Activated T-helper 1 cell treated with Interleukin-2 at 50 U/mL for 16 hours (primary cell): ENCODE results near the gene TAF10.

Source experiments
- DNase-seq: peaks from one replicate; pipeline ENCODE4 v3.0.0-alpha.2; 2020; ENCODE audit warnings: low read depth

Gene TAF10

DNA sequence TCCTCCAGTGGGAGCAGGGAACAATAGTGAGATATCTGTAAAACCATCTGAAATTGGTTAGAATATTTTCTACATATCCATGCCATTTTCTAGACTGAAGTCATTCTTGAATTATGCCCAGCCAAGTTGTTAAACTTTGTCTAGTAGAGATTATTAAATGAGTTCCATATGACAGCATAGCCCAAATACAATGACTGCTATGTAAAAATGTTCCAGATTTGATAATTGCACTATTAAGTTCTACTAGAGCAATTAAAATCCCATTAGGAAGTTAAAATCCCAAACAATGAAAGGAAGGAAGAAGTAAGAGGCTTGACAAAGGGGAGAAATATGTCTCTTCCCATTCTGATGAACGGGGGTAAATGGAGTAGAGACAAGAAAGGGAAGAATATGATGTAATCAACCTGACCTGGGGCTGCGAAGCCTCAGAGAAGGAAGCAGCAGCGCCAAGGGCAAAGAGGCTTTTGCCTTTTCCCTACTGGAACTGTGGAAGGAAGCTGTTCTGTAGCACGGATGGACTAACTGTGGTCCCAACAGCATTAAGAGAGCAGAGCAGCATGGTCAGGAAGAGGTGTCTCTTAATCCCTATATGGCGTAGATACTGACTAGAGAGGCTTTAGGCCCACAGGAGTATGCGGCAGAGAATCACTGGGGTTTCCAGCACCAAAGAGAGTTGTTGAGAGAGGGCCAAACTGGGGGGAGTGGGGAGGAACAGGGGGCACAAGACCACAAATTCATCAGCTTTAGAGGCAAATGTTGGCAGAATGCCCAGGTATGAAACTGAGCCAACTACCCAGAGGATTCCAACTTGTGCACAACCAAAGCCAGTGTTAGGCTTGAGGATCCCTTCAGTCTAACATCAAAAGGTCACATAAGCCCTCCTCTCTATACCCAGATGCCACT is 35.3 kb downstream of the TAF10 start:
- DNase-seq, result no peak

DNA sequence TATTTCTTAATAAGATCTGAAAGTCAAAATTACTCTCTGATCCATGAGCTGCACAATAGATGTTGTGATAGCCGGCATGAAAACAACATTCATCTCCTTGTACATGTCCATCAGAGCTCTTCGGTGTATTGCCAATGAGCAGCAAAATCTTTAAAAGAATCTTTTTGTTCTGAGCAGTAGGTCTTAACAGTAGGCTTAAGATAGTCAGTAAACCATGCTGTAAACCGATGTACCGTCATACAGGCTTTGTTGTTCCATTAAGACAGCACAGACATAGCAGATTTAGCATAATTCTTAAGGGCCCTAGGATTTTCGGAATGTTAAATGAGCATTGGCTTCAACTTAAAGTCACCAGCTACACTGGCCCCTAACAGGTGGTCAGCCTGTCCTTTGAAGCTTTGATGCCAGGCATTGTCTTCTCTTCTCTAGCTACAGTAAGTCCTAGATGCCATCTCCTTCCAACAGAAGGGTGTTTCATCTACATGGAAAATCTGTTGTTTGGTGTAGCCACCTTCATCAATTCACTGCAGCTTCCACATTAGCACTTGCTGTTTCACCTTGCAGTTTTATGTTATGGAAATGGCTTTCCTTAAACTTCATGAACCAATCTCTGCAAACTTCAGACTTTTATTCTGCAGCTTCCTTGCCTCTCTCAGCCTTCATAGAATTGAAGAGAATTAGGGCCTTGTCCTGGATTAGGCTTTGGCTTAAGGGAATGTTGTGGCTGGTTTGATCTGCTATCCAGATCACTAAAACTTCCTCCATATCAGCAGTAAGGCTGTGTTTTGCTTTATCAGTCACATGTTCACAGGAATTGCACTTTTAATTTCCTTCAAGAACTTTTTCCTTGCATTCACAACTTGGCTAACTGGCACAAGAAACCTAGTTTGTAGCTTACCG is 37.0 kb downstream of the TAF10 start:
- no peak for DNase-seq

DNA sequence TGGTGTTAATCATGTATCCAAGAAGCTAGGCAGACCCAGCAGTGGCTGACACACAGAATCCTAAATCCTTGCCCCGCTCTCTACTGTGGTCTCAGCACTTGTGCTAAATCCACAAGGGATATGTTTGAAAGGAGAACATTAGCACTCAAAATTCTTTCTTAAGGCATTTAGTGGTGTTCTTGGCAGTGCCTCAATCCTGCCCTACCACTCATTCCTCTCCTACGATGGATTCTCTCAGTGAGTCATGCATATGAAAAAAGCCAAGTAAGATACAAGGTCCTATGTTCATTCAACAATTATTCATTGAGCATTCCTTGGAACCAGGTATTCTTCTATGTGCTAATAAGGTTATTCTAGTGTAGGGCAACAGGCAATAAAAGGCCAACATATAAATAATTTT is 39.8 kb downstream of the TAF10 start:
- DNase-seq, result no peak

DNA sequence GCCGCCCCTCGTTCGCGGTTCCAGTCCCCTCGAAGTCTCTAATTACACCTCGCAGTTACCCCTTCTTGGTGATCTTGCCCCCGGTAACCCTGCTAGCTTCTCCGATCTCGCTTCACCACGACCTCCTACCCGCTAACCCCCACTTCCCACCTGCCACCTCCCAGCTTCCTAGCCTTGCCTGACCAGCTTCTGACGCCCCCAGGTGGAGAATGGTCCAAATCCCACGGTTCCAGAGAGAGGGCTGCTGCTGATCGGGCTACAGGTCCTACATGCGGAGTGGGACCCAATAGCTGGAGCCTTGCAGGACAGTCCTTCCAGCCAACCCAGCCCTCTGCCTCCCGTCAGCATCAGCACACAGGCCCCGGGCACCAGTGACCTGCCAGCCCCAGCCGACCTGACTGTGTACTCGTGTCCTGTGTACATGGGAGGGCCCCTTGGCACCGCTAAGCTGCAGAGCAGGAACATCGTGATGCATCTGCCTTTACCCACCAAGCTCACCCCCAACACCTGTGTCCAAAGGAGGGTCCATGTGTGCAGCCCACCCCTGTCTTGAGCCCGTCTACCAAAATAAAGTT is 40.5 kb downstream of the TAF10 start:
- DNase-seq, result no peak

DNA sequence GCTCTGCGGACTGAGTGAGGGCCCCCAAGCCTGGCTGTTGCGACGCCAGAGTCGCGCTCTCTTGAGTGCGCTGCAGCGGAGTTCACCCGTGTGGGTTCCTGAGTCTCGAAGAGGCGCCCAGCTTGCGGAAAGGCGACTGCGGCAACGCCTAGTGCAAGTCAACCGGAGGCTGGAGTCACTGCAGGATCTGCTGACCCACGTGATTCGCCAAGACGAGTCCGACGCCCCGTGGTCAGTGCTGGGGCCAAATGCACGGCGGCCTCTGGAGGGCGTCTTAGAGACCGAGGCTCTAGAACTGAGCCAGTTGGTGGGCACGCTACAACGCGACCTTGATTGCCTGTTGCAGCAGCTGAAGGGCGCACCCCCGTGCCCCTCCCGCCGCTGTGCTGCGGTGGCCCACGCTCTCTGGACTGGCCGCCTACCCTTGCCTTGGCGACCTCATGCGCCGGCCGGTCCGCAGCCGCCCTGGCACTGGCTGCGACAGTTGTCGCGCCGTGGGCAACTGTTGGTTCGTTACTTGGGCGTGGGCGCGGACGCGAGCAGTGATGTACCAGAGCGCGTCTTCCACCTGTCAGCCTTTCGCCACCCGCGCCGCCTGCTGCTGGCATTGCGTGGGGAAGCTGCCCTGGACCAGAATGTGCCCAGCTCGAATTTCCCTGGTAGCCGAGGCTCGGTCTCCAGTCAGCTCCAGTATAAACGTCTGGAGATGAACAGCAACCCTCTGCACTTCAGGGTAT is 41.2 kb downstream of the TAF10 start:
- no peak for DNase-seq

DNA sequence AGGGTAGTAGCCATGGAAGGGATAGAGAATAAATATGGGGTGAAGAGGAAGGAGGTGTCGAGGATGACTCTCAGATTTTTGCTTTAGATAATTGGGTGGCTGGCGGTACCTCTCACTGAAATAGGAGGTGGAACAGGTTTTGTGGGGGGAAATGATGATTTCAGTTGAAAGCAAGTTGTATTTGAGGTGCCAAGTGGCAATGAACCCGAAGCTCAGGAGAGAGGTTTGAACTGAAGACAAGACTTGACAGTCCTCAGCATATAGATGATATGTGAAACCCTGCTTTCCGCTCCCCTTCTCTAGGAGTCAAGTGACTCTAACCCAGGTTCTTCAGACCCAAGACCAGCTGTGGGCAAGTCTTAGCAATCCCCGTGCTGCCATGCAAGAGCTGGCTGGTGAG is 42.3 kb downstream of the TAF10 start:
- no peak for DNase-seq

DNA sequence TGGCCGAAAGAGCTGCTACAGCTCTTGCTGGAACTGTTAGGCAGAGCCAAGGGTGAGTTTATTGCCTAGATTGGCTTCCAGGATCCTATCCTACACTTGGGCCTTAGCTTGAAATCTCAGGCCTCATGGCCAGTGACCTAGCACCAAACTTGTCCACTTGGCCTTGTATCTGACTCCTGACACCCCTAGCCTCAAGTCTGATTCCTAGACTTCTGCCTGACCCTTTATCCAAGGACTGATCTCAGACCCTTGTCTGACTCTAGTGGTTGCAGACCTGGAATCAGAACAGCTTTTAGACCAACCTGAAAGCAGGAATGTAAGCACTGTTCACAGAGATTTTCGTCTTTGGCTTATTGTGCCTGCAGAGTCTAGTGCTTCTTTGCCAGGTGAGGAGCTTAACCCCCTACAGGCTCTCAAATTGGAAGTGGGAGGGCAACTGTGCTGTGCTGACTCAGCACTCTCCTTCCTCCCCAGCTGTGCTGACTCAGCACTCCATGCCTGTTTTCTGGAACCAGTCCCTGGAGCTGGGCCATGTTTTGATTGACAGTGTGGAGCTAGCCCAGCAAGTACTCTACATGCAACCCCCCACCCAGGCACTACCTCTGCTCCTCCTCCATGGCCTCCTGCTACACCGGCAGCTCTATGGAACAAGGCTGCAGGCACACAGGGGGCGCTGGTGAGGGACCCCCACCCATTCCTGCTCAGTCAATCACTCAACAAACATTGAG is 43.7 kb downstream of the TAF10 start:
- DNase-seq, result no peak

DNA sequence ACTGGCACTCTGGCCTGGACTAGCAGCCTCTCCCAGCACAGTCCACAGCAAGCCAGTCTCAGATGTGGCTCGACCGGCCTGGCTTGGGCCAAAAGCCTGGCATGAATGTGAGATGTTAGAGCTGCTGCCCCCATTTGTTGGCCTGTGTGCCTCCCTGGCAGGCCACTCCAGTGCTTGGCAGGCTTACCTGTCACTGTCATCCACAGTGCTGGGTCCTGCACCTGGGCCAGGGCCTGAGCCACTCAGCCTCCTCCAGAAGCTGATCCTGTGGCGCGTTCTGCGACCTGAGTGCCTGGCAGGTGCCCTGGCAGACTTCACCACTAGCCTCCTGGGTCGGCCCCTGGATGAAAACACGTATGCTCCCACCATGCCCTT is 44.7 kb downstream of the TAF10 start:
- DNase-seq, result no peak

DNA sequence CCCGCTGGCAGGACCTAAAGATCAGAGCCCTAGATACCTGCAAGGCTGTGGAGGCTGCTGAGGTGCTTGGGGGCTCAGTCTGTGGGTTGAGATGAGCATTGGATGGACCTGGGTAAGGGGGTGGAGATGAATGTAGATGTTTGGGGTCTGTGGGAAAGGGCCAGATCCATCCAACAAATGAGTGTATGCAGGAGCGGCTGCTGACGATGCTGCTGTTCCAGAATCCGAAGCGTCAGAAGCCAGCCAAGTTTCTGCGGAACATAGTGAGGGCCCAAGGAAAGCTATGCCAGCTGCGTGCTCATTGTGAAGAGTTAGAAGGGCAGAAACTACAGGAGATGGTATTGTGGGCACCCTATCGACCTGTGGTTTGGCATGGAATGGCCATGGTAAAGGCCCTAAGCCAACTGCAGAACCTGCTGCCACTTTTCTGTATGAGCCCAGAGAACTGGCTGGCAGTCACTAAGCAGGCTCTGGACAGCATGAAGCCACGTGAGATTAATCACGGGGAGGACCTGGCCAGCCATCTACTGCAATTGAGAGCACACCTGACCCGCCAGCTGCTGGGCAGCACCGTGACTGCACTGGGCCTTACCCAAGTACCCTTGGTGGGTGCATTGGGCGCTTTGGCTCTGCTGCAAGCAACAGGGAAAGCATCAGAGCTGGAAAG is 45.2 kb downstream of the TAF10 start:
- DNase-seq, result no peak

DNA sequence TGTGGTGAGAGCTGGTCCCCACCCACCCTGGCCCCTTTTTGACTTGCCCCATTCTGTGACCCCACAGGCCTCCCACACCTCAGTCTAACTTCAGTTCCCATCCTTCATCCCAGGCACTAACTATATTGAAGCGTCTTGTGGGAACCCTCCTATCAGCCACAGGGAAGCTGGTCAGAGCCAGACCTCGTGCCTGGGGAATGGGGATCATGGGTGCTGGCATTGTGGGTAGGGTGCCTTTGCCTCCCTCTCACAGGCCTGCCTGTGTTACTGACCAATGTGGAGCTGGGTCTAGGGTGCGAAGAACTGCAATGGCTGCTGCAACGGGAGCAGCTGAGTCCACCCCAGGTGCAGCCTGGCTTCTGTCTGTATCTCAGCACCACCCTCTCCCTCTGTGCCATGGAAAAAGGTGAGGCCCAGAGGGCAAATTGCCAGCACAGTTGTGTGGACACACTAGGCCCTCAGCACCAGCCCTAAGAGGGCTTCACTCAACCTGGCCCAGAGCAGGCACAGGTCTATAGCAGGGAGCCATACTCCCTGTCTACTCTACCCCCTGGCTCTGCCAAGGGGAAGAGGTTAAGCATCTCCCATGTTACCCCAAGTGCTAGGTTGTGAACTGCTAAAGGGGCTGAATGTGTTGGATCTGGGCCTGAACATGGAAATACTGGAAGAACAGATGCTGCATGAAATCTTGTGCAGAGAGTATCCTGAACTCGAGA is 45.9 kb downstream of the TAF10 start:
- DNase-seq, result no peak

DNA sequence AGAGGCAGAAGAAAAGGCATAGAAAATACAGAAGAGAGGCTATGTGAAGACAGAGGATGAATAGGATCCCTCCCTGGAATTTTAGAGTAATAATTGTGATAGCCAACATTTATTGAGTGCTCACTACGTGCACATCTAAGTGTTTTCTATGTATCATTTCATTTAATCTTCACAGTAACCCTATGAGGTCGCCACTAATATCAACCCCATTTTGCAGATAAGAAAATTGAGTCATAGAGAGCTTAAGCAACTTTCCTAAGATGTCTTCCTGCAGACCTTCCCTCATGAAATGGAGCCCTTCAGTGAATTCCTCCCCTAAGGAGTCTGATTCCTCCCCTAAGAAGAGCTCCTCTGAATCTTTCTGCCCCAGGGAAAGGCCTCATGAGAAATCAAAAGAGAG is 46.7 kb downstream of the TAF10 start:
- DNase-seq, result no peak

DNA sequence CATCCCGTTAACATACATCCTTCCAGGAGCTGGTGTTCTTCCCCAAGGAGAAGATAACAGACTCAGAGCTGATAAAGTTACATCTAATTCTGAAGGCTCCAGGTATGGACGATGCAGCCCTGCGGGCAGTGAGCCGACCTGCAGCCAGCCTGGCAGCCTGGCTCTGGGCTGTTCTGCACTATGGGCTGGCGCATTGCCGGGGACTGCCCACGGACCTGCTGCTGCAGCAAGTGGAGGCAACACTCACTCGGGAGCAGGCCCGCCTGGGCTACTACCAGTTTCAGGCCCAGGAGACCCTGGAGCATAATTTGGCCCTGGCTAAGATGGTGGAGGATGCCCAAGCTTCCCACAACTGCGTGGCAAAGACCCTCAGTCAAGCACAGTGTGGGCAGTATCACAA is 48.3 kb downstream of the TAF10 start:
- no peak for DNase-seq

DNA sequence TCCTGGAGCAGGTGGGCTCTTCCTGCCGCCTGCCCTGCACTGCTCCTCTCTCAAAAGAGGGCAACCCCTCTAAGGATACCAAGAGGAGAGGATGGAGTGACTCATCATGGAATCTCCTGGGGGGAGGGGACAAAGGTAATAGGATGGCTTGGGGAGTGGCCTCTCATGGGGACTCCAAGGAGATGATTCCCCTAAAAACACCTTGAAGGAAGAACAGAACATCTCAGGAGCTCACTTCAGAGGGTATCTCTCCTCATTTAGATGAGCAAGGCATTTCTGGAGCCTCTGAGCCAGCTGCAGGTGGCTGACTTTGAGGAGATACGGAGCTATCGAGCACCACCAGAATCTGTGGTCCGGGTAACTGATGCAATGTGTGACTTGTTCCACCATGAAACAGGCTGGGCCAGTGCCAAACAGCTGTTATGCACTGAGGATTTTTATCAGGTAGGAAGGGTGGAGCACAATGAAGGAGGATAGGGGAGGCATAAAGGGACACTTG is 48.8 kb downstream of the TAF10 start:
- DNase-seq, result no peak

DNA sequence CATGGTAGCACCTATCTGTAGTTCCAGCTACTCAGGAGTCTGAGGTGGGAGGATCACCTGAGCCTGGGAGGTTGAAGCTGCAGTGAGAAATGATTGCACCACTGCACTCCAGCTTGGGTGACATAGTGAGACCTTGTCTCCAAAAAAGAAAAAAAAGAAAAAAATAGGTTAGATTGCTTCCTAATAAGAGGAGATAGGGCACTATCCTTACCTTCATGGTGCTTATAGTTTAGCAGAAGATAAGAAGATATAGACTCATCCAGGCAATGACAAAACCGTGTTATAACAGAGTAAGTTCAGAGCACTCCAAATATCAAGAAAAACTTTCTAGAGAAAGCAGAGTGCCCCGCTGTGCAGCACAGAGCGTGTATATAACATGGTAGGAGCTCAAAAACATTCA is 50.7 kb downstream of the TAF10 start:
- DNase-seq, result no peak
